Raji (cell line): ENCODE results near the gene VSTM5.

Source experiments
- POLR2A ChIP-seq: IDR thresholded peaks from 2 replicates; pipeline ENCODE4 v1.6.1; 2011; ENCODE audit warnings: low read depth, low read length, control low read depth; ENCODE audit not compliant: insufficient read depth

Gene VSTM5

GRCh38 chr11:93821617-93822016, 28.8 kb downstream of the VSTM5 start:
- TF ChIP-seq POLR2A, result no peak

DNA sequence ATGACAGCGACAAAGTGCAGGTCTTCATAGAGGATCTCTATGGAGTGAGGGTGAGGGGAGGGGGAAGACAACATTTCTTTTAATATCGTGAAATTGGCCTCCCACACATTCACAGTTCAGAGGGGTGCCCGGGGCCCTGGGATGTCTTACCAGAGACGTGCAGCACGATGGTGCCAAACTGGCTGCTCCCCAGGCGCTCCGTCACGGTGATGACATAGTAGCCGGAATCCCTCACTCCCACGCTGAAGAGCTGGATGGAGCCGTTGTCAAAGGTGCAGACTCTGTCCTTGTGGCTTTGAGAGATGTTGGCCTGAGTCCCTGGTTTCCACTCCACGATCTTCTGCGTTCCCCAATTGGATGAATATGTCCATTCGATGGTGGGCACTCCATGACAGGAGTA, 29.6 kb downstream of the VSTM5 start:
- no peak for TF ChIP-seq POLR2A

DNA sequence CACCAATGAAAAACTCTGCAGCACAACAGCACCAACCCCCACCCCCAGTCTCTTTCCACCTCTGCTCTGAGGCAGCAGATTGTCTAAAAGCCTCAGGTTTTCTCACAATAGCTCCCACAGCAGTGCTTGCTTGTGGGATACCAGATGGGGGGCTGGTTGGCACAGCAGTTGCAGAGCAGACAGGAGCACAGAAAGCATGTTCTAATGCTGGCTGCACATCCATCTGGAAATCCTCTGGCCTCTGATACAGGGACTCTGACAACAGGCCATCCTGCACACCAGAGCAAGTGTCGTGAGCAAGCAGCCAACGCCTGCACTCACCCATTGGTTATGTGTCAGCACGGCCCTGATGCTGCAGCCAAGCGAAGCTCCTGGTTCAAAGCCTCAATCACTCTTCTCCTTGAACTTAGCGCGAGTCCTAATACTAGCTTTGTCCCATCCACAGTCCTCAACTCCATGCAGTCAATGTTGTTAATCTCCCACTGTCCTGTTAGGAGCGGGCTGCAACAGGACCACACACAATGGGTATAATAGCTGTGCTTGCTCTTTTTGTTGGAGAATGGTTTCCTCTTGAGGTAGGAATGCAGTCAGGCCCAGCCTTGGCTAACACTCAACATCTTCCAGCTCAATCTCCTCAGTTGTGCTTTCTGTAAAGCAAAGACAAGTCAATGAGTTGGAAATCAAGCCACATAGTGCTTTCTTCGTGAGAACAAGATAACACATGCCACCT, 30.3 kb downstream of the VSTM5 start:
- TF ChIP-seq POLR2A, result no peak

DNA sequence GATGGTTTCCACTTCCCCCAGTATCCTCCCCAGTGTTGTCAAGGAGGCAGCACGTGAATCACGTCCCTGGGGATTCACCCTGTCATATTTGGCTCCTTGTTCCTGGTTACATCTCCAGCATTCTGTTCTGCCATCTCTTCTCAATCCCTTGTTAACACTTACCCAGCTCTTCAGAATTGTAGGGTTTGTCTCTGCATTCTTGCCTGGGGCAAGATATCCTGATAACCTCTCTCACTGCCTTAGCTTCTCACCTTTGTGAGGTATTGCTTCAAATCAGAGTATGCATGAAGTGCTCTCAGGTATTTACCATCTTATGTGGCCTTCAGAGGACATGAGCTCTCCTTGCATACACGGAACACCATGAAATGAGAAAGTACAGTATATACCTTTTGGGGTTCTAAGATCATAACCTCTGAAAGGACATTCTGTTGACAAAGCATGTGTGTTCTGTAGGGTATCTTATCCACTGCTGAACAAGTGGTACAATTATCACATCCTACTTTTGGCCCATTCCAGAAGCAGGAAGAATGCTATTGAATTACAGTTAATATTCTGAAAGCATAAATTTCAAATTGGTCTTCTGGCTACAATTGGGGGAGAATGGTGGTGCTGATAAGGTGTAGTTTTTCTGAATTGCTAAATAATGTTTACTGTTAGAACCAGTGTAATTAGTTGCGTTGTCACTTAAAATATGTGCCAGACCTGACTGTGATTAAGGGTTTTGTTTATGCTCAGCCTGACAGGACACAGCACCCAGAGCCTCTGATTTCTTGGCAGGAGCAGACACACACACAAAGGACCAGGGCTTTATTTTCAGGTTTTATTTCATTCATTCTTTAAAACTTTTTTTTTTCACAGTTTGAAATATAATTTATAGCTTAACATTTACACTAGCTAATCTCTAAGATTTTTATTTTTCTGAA, 32.7 kb downstream of the VSTM5 start:
- TF ChIP-seq POLR2A, result no peak

DNA sequence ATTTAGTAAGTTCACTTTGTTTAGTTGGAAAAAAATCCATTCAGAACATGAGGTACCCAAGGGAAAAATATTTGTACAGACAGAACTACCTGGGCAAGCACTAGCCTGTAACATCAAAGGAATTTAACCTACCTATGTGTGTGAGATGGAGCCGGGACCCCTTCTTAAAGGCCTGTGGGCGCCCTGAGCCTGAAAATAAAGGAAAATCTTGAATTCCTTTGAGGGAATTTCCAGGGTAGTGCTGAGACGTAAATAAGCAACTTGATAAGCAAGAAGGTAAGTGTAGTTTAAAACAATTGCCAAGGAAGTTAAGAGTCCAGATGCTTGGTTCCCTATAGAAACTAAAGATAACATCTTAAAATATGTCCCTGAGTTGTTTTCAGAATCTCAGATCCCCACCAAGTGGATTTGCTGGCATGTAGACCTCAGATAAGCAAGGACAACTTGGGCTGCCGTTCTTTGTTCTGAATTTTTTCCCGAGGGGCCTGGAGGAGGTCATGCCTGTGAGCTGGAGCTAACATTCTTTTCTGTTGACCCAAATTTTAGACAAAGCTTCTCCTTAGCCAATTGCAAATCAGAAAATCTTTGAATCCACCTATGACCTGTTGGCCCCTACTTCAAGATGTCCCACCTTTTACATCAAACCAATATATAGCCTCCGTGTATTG, 35.3 kb downstream of the VSTM5 start:
- no peak for TF ChIP-seq POLR2A

DNA sequence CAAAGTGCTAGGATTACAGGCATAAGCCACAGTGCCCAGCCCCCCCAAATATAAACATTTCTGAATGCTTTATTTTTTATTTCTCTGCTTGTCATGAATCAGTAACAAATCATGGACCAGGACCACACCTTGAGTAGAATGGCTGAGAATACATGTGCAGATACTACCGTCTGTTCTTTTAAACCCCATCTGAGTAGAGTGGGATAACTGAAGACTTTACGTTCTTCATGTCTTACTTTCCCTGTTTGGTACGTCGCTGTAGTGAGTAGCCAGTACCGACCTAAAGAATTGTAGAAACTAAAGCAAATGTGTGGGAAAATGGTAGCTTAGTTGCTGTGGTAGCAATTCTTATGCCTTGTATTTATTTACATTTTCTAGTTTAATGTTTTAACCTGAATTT, 36.4 kb downstream of the VSTM5 start:
- no peak for TF ChIP-seq POLR2A

- TF ChIP-seq POLR2A, result no peak
These were observed 42.4 kb downstream of the VSTM5 start for GRCh38 chr11:93807980-93808379.

- no peak for TF ChIP-seq POLR2A
These were observed 45.5 kb downstream of the VSTM5 start for GRCh38 chr11:93804879-93805278.

DNA sequence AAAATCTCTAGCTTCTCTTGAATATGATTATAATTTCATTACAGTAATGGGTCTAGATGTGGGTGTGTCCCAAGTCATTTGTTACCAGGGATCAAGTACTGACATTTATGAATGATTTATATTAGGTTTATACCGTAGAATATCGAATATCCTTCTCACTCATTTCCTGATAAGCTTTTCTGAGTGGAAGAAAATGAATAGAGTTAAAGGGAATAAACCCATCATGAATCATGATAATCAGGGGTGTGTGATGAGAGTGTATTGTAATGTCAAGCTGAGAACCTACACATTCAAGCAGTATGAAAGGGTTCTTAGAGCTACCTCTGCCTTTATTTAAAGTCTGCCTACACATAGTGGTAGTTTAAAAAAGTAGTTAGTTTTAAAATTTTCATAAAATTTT, 49.1 kb downstream of the VSTM5 start:
- TF ChIP-seq POLR2A, result no peak

DNA sequence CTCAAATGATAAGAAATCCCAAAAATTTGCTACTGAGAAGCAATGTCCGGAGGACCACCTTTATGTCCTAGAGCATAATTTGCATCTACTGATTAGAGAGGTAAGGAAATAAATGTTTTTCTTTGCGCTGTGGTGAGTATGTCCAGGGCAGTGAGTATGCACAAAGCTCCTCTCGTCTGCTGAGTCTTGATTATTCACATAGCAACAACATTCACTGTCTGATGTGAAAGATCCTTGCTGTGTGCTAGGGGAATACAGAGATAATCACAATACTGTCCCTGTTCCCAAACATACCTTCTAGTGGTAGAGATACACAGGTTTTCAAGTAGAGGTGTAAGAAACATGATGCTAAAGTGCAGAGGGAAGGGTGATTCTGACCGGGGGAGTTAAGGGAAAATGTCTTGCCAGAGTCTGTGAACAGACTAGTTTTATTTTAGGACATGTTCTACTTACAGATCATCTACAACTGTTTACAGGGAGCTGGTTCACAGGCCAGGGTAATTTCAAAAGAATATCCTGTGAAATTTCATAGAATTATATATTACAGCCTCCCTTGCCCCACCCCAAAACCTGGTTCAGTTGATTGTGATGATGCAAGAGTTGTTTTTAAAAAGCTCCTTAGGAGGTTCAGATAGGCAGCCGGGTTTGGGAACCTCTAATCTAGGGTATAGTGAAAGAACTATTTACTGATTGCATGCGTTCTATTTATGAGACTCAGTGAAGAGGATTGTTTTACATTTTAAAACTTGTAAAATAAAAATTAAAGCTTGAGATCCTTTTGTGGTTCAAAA, 53.8 kb downstream of the VSTM5 start:
- no peak for TF ChIP-seq POLR2A

- TF ChIP-seq POLR2A, result no peak
These were observed 58.9 kb downstream of the VSTM5 start for GRCh38 chr11:93791493-93791892.

GRCh38 chr11:93784935-93785360, 65.5 kb downstream of the VSTM5 start:
- TF ChIP-seq POLR2A, result no peak

- peak; percentile 88 for TF ChIP-seq POLR2A
These were observed 66.1 kb downstream of the VSTM5 start, which contains the start of gene MED17 for GRCh38 chr11:93784145-93784934. MED17 (plus strand) TSS chr11:93784282; CDS start chr11:93784514, 232 bp downstream.

DNA sequence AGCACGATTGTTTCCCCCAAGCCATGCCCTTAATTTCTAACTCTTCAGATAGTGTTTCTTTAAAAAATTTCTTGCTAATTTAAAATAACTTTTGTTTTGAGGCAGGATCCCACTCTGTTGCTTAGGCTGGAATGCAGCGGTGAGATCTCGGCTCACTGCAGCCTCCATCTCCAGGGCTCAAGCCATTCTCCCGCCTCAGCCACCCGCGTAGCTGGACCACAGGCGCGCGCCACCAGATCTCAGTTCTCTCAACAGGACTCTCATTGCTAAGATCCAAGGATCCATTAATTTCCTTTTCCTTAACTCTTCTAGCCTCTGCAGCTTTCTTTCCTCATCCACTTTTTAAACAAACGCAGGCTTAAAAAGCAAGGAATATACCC, 66.7 kb downstream of the VSTM5 start:
- TF ChIP-seq POLR2A, result no peak

DNA sequence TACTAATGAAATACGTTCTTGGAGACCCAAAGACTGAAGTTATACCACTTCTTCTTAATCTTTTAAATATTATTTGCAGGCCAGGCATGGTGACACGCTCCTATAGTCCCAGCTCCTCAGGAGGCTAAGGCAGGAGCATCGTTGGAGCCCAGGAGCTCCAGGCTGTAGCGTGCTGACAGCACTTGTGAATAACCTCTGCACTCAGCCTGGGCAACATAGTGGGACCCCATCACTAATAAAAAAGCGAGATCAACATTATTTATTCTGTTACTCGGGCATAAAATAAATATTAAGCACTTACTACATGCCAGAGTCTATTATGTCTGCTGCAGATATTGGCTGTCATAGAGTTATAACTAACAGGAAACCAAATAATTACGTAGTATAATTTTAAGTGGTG, 67.1 kb downstream of the VSTM5 start:
- no peak for TF ChIP-seq POLR2A

DNA sequence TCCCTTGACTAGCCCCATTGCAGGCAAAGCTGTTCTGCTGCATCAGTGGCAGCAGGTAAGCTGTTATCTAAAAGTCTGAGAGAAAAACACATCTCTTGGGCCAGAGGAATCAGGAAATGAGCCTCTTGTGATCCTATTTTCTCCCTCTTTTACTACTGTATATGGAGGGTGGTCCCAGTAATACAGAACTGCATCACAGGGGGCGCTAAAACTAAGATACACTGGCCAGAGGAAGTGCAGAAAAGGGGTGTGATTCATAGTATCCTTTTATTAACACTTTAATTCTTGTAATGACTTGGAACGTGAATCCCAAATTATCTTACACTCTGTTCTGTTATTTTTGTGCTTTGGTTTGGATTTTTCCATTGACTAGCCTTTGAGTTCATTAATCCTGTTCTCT, 75.1 kb downstream of the VSTM5 start:
- no peak for TF ChIP-seq POLR2A
